ENCODE data around the gene PTPN13.
A peak's percentile ranks its signal among the peaks of the same experiment; 100 is the strongest.

The PTPN13 gene

DNA sequence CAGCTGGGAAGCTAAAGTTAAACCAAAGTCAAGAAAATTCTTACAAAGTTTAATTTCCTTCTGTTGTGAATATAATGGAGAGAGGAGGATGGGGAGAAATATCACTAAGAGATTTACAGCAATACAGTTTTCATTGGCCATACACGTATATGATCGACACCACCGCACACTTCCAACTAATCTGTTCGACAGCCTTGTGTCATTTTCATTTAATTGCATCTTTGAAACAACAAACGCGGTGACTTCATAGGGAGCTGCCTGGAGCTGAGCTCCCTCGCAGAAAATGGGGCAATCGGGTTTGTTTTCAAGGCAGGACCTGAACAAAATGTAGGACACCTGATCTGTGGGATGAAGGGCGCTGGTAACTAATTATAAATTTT, 1.3 kb downstream of the PTPN13 start:
- peaks cover 52% of the 10 kb centered on the region for H3K4me1 Mint-ChIP-seq
- peak overlapping the region; percentile 99 for H3K4me3 Mint-ChIP-seq
- no peaks in the 10 kb centered on the region for H3K27me3 Mint-ChIP-seq (ENCODE audit: low read depth, poor library complexity)
- H3K27ac Mint-ChIP-seq: peak overlapping the region; percentile 99
- TF ChIP-seq, protein P1, sequence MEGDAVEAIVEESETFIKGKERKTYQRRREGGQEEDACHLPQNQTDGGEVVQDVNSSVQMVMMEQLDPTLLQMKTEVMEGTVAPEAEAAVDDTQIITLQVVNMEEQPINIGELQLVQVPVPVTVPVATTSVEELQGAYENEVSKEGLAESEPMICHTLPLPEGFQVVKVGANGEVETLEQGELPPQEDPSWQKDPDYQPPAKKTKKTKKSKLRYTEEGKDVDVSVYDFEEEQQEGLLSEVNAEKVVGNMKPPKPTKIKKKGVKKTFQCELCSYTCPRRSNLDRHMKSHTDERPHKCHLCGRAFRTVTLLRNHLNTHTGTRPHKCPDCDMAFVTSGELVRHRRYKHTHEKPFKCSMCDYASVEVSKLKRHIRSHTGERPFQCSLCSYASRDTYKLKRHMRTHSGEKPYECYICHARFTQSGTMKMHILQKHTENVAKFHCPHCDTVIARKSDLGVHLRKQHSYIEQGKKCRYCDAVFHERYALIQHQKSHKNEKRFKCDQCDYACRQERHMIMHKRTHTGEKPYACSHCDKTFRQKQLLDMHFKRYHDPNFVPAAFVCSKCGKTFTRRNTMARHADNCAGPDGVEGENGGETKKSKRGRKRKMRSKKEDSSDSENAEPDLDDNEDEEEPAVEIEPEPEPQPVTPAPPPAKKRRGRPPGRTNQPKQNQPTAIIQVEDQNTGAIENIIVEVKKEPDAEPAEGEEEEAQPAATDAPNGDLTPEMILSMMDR (IDR thresholded peaks at IDR 0.05): no peak
- DNase-seq: peak; percentile 15
- H3K36me3 Mint-ChIP-seq (ENCODE audit: low read depth): no peaks in the 10 kb centered on the region
- H3K9me3 Mint-ChIP-seq: no peaks in the 10 kb centered on the region

GRCh38 chr4:86596807-86597206, 2.7 kb downstream of the PTPN13 start:
- peak overlapping the region; percentile 69 for H3K27ac Mint-ChIP-seq
- no peak for DNase-seq
- H3K27me3 Mint-ChIP-seq (ENCODE audit: low read depth, poor library complexity): no peaks in the 10 kb centered on the region
- TF ChIP-seq, protein P1 (IDR thresholded peaks at IDR 0.05): no peak
- peak overlapping the region; percentile 99 for H3K4me3 Mint-ChIP-seq
- H3K36me3 Mint-ChIP-seq (ENCODE audit: low read depth): no peaks in the 10 kb centered on the region
- peaks cover 62% of the 10 kb centered on the region for H3K4me1 Mint-ChIP-seq
- no peaks in the 10 kb centered on the region for H3K9me3 Mint-ChIP-seq

GRCh38 chr4:86600007-86600653, 6.0 kb downstream of the PTPN13 start:
- H3K27ac Mint-ChIP-seq: no peak overlapping the region
- H3K36me3 Mint-ChIP-seq (ENCODE audit: low read depth): no peaks in the 10 kb centered on the region
- H3K27me3 Mint-ChIP-seq (ENCODE audit: low read depth, poor library complexity): no peaks in the 10 kb centered on the region
- no peaks in the 10 kb centered on the region for H3K9me3 Mint-ChIP-seq
- no peak for DNase-seq
- TF ChIP-seq, protein P1 (IDR thresholded peaks at IDR 0.05): no peak
- no peak overlapping the region for H3K4me3 Mint-ChIP-seq
- H3K4me1 Mint-ChIP-seq: peaks cover 57% of the 10 kb centered on the region

GRCh38 chr4:86603311-86603885, 9.3 kb downstream of the PTPN13 start:
- peaks cover 29% of the 10 kb centered on the region for H3K4me1 Mint-ChIP-seq
- no peaks in the 10 kb centered on the region for H3K36me3 Mint-ChIP-seq (ENCODE audit: low read depth)
- no peaks in the 10 kb centered on the region for H3K9me3 Mint-ChIP-seq
- H3K27me3 Mint-ChIP-seq (ENCODE audit: low read depth, poor library complexity): no peaks in the 10 kb centered on the region
- H3K4me3 Mint-ChIP-seq: no peak overlapping the region
- TF ChIP-seq, protein P1 (IDR thresholded peaks at IDR 0.05): no peak
- no peak overlapping the region for H3K27ac Mint-ChIP-seq
- DNase-seq: no peak

- Mint-ChIP-seq H3K4me1 (peaks cover 17% of the 10 kb centered on the region), H3K27ac (no peak overlapping the region), H3K36me3 (ENCODE audit: low read depth) (peaks cover 20% of the 10 kb centered on the region), H3K9me3 (no peaks in the 10 kb centered on the region), H3K27me3 (ENCODE audit: low read depth, poor library complexity) (no peaks in the 10 kb centered on the region), H3K4me3 (no peak overlapping the region)
- DNase-seq: no peak
- TF ChIP-seq, protein P1 (IDR thresholded peaks at IDR 0.05): no peak
These were observed 12.7 kb downstream of the PTPN13 start for GRCh38 chr4:86606809-86607208.

All from nephron progenitor cell (in vitro differentiated cells).